NAMALWA (cell line): ENCODE data around the gene MPZL2.
A peak's percentile ranks its signal among the peaks of the same experiment; 100 is the strongest.

ENCODE experiments used
- DNase-seq: peaks from one replicate; pipeline ENCODE4 v3.0.0-alpha.2; 2015; ENCODE audit warnings: low spot score

Gene MPZL2

DNA sequence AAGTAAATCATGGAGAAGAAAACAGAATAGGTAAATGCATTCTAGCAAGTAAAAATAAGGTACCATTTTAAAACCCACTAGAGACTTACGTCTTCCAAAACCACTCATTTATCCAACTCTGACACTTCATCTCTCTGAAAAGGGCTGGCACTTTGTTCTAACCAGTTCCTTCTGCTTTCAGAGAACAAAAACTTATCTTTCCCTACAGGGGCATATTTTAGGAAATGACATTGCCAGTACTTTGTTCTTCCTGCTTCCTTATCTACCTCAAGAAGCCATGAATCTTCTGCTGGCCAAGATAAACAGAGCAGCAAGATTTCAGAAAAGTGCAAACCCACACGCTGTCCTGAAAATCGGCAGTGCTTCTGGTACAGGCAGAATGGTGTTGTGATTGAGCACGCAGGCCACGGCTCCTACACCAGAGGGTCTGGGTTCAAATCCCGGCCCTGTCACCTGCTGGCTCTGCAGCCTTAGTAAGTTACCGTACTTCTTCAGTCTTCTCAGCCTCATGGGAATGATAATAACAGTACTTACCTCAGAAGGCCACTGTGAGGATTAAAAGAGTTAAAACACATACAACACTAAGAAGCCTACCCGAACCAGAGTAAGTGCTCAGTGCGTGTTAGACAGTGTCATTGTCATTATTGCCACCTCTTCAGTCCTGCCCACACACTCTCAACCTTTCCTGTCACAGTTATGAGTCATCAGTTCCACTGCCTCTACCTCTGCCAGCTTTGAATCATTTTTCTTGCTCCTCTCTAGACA is 22.9 kb downstream of the MPZL2 start:
- no peak for DNase-seq

DNA sequence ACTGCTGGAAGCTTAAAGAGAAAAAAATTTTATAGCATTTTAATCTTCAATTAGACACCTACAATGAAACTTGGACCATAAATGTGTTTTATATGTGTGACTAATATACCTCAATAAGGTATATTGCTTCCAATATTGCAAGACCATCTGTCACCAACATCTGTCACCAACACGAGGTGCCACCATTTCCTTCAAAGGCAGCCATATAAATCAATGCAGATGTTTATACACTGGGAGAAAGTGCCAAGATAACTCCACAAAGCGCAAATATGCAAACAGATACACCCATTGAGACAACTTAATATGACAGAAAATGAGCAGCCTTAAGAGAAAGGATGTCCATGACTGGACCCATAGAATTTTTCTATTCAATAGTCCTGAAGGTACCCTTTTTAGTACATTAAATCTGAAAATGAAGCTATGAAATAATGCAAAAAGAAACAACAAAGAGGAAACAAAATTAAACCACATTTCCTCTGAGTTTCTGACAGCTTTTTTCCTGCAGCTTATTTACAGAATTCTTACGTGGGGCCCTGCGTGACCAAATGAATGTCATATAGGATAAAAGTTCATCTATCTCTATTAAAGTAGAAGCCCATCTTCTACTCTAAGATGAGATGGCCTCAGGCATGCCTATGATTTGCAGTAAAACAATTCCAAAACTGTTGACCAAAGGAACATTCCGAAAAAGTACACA is 24.4 kb downstream of the MPZL2 start:
- DNase-seq, result no peak

DNA sequence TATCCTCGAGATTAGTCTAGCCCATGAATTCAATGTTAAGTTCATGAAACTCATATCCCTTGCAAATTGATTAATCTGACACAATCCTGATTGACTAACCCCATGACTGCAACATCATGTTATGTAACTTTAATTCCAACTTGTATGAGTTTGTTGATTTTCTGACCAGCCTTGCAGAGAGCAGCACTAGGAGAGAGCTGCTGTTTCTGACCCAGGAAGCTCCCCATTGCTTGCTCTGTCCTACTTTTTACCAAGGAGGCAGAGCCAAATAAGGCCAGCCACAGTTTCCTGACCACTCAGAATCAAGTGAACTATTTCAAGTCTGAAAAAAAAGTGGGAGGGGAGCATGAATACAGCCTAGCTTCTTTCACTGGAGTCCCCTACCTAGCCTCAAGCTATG is 25.2 kb downstream of the MPZL2 start:
- no peak for DNase-seq

DNA sequence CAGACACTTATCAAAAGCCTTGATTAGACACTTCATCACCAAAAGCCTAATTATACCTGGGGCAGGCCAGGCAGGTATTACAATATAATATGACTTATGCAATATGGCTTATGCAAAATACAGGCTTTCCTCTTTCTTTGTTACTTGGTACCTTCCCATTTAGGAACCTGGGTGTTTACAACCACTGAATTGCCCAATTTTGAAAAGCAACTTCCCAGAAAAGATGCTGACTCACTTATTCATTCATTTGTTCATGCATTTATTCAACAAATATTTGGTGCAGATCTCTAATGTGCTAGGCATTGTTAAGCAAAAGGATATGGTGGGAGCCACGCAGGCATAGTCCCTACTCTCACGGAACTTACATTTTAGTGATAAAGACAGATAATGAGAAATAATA is 25.7 kb downstream of the MPZL2 start:
- no peak for DNase-seq

DNA sequence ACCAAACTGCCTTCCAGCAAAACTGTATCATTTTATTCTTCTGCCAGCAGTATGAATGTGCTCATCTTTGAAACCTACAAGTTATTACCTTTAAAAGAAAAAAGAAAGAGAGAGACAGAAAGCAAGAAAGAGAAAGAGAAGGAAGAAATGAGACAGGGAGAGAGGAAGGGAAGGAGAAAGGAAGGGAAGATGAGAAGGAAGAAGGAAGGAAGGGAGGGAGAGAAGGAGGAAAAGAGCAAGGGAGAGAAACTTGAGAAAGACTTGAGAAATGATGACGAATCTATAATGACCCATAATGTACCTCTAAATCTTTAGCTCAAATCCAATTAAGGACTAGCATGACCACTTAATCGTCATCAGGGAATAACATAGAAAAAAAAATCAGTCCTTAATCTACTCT is 27.9 kb downstream of the MPZL2 start:
- DNase-seq, result no peak

DNA sequence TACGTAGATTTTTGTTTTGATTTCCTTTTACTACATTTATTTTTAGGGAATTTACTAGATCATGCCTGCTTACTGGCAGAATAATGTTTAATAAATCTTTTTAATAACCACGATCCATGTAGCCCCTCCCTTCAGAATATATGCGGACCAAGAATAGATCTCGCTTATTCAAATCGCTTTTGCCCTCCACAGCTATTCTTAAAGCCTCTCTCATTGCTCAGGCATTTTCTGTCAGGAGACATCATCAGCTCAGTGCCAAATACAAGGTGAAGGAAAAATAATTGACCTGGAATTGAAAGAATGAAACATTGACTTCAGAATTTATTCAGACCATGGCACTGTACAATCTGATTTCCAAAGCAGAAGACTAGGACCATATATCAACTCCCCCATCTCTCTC is 29.3 kb downstream of the MPZL2 start:
- DNase-seq, result no peak

DNA sequence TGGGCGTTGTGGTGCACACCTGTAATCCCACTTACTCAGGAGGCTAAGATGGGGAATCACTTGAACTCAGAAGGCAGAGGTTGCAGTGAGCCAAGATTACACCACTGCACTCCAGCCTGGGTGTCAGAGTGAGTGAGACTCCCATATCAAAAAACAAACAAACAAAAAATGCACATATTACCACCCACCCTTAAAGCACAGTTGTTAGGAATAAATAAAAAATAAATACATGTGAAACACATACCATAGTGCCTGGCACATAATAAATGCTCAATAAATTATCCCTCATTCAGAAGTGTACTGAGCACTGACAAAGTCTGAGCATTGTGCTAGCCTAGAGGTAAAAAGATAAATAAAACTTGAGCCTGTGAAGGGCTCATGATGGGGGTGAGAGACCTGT is 30.2 kb downstream of the MPZL2 start:
- no peak for DNase-seq

DNA sequence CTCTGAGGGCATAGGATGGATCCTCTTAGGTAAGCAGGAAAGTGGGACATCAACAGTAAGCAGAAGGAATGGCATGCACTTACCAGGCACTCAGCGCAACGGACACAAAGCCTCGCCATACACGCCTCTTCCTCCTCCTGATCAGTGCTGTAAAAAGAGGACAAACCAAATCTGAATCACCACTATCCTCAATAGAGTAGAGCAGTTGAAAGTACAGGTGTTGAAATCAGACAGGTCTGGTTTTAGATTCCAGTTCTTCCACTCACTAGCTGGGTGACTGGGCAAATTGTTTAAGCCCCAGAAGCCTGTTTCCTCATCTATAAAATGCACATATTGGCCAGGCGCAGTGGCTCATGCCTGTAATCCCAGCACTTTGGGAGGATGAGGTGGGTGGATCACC is 30.7 kb downstream of the MPZL2 start:
- DNase-seq, result no peak

DNA sequence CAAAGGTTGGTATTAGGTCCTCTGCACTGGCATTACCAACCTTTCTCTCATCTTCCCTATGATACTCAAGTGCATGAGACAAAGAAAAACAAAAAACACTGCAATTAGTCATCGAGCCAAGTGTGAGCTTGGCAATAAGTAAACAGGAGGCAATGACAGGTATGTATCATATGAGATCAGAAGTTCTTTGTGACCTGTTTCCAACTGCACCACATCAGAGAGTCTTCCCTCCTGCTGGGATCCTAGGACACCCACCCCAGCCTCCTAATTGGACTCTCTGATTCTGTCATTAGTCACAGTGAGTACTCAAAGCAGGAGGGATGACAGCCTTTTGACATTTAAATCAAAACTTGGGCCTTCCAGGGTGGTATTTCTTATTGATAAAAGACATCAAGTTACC is 31.4 kb downstream of the MPZL2 start:
- DNase-seq, result no peak

DNA sequence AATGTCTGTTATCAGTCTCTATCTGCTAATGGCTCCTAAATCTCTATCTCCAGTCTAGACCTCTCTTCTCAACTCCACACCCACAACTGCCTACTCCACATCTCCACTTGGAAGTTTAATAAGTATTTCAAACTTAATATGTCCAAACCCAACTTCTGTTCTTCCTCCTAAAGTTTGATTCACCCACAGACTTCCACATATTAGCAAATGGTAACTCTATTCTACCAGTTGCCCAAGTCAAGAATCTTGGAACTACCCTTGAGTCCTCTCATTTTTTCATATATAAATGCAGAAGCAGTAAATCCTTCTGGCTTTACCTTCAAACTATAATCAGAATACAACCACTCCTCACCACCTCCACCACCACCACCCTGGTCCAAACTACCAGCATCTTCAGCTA is 32.6 kb downstream of the MPZL2 start:
- DNase-seq, result no peak

DNA sequence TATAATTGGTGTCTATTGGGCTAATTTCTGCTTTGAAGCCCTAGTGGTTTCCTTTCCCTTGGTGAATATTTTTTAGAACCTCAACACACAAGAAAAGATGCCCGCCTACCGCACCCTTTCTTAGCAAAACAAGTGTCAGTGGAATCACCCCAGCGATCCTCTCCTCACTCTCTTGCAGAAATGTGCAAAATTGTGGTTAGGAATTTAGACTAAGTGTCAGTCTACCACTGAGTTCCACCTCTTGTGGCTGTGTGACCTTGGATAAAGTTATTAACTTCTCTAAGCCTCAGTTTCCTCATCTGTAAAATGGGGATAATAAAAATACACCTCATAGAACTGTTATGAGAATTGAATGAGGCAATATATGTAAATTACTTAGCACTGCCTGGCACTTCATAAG is 34.0 kb downstream of the MPZL2 start:
- DNase-seq, result no peak

DNA sequence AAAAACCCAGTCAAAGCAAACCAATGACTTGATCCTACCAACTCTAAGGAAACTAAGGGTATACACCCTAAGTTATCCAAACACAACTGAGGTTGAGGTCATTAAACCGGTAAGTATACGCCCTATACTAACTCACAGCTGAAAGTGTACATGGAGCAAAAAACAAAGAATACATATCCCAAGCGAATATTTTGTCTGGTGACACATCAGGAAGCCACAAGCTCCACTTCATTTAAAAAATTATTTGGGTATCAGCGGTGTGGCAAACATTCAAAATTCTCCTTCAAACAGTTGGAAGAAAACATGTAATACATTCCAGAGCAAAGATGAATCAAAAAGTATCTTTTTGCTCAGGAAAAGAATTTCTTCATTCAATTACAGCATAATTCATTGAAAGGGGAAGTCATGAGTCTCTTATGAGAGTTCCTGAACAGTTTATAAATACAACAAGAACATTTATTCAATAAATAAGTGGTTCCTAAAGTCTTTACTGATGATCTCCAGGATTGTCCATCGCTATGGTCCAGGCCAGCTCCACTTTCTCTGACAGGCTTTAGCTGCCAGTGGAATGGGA is 34.7 kb downstream of the MPZL2 start:
- DNase-seq, result no peak

DNA sequence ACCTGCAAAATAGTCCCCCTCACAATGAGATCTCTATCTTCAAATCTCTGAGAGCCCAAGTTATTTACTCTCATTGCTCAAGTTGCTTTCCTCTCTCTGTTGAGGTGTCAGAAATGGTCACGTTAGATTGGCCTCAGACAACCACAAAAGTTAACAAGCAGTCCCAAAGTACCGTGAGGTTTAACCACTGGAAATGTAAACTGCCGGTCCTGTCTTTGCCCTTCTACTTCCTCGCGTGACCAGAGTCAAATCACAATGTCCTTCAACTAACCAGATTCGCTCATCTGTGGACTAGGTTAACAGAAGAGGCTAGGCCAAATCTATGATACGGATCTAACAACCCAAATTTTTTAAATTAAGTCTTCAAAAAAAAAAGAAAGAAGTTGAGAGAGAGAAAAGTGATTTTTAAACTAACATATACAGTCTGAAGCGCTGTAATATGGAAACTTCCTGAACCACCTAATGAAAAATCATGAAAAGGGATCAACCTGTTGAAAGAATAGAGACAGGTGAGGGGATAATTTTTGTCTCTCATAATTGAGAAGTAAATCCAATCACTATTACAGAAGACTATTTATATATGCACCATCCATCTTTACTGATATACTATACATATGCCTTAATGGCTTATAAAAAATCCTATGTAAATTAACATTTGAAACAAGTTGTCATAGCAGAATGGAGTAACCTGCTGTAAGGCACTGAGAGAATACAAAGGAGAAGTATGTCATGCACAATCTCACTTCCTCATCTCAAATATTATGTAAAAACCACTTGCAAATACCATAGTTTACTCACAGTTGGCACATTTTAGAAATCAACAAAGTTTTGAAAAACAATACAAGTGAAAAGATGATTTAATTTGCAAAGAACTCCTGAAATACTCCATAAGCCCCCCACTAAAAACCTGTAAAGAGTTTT is 36.0 kb downstream of the MPZL2 start:
- DNase-seq, result peak; percentile 56

DNA sequence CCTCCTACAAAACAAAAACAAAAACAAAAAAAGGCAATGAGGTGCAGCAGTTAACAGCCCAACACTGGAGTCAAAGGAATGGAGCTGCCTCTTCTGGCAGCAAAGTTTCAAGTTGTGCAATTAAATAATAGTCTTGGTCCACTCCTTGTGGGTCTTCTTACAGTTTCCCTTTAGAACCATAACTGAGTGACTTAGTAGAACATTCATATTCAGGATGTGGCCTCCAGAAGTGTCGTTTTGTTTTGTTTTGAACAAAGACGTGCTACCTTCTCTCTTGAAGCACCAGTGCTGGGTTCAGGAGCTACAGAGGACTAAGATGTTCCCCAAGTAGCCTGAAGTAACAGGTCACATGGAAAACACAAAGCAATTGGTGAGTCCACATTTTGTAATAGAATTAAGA is 37.3 kb downstream of the MPZL2 start:
- no peak for DNase-seq

DNA sequence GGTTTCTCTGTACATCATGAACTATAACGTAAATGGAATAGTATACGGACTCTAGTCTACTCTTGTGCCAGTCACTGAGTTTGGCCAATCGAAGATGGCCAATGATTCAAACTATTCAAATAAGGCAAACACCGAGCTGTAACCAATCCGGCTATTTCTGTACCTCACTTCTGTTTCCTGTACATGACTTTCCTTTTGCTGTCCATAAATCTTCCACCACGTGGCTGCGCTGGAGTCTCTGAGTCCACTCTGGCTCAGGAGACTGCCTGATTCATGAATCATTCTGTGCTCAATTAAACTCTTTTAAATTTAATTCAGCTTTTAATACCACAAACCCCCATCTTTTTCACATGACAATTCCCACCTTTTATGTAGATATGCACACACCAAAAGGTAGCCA is 37.8 kb downstream of the MPZL2 start:
- no peak for DNase-seq

DNA sequence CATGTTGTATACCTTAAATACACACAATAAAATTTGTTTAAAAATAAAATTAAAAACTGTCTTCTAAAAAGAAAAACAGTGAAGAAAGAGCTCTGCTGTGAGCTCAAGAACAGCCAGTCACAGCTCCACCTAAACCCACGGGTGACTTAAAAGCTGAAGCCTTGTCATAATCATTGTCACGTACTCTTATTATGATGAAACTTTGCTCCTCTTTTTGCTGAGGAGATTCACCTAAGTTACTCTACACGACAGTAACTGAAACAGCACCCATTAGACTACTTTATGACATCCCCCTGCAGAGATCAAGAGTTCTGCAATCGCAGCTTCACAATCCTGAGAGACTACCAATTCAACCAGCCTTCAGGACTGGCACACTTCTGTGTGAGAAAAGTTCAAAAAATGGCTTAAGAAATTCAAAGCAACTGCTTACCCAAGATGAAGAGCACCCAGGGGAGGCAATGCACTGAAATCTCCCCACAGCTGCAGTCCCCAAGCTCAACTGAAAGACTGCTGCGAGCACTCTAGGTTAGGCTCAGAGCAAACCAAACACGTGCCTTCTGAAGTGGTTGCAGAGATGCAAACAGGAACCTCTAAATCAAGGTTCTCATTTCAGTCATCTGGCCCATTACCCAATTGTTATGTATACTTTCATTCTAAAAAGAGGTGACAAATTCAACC is 39.4 kb downstream of the MPZL2 start, which contains the start of gene JAML:
Gene JAML (minus strand): TSS at position 501 of the 678 bp plus-strand sequence. CDS start 10,145 bp downstream, outside the sequence.
- DNase-seq, result peak; percentile 77

DNA sequence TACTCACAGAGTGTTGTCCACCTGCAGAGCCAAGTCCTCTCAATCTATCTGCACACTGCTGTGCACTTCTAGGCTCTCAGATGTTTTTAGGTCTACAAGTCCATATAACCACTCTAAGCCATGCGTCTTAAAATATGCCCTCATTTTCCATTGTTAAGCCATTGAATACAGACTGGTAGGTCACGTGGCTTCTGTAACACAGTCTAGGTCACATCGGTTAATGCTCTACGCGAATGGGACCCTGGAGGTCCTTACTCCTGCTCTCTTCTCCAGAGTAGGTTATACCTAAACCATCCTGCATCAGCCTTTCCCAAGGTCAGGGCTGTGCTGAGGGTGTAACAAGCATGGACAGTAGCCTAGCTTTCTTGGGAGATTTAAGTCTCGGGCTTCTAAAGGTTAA is 40.1 kb downstream of the MPZL2 start:
- DNase-seq, result no peak

DNA sequence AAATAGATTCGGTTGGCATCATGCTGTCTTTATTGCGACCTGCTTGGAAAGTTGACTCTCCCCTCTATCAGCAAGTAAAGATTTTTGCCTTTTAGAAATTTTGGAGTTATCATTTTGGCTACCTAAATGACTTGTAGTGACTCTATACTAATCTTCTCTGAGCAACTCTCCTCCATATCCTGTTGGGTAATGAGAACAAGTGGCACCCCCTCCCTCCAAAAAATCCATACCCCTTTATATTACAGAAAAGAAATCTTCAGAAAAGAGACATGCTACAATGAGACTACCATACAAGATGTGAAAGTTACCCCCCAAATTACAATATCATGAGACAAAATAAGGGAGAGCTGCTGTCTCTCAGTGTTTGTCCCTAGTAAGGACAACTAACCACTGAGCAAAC is 40.5 kb downstream of the MPZL2 start:
- DNase-seq, result no peak

DNA sequence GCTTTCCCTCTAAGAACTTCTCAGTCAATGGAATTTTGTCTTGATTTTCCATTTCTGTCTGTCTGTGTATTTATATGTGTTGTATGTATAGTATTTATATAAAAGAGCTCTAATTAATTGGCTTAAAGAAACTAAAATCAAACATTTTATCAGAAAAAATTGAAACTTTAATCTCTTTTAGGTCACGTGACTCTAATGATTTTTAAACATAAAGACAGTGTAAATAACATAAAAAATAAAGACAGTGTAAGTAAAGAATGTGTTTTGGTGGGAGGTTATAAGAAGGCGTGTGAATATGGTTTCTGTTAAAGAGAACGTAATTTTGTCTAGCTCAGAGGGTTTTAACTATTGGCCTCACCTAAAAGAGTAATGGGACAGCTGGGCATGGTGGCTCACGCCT is 41.7 kb downstream of the MPZL2 start:
- no peak for DNase-seq

DNA sequence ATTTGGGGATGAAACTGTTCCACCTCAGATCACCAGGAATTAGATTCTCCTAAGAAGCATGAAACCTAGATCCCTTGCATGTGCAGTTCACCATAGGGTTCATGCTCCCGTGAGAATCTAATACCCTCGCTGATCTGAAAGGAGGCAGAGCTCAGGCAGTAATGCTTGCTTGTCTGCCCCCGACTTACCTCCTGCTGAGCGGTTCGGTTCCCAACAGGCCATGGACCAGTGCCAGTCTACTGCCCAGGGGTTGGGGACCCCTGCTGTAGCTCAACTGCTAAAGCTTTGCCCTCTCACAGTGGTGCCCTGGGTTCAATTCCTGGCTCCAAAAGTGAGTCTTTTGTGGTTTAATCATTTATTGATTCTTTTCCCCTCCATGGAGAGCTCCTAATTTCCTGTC is 42.7 kb downstream of the MPZL2 start:
- DNase-seq, result no peak

DNA sequence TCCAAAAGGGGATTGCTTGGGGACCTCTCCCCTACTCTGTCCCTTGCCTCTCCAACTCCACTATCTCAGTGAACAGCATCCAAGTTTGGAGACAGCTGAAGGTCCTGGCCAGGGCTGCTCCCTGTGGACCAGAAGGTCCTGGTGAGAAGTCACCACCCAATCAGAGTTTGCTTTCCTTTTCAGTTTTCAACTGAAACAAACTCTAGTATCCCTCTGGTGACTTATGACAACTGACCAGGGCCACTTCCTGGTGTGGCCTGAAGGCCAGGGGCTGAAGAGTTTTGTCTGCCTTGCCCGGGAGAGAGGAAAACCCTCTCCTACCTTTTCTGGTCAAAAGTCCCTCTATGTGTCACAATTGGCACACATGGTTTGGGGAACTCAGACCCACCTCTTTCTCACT is 44.4 kb downstream of the MPZL2 start:
- DNase-seq, result no peak

DNA sequence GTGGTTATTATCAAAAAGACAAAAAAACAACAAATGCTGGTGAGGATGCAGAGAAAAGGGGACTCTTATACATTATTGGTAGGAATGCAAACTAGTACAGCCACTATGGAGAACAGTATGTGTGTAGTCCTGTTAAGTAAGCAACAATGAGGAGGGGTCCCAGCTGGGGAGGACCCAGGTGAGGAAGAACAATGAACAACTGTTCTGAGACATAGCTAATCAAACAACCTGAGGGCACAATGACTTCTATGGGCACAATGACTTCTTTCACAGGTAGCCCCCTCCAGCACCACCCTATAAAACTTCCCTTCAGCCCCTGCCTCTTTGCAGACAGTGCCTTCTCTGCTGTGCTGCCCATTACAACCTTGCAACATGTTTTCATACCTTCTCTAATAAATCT is 44.9 kb downstream of the MPZL2 start:
- DNase-seq, result no peak
